Measurements from ENCODE around the gene ELANE.

Gene ELANE

GRCh38 chr19:805600-806550, 46.2 kb upstream of the ELANE start:
- no peak for TF ChIP-seq CTCF (IDR thresholded peaks at IDR 0.05; ENCODE audit: control insufficient read depth, extremely low read depth, insufficient read depth)

GRCh38 chr19:806815-807421, 45.2 kb upstream of the ELANE start:
- TF ChIP-seq CTCF (IDR thresholded peaks at IDR 0.05; ENCODE audit: control insufficient read depth, extremely low read depth, insufficient read depth) = no peak
- H3K4me3 ChIP-seq (ENCODE audit: low read depth, low read length) = no peak overlapping the region
- DNase-seq (ENCODE audit: low read depth) = no peak

More at GRCh38 chr19:805600-806550, 46.2 kb upstream of the ELANE start:
- DNase-seq (ENCODE audit: low read depth) = no peak
- H3K4me3 ChIP-seq (ENCODE audit: low read depth, low read length) = no peak overlapping the region

GRCh38 chr19:807627-808422, 44.3 kb upstream of the ELANE start:
- no peak for DNase-seq (ENCODE audit: low read depth)
- TF ChIP-seq CTCF (IDR thresholded peaks at IDR 0.05; ENCODE audit: control insufficient read depth, extremely low read depth, insufficient read depth) = no peak
- H3K4me3 ChIP-seq (ENCODE audit: low read depth, low read length) = no peak overlapping the region

- no peak overlapping the region for H3K4me3 ChIP-seq (ENCODE audit: low read depth, low read length)
- TF ChIP-seq CTCF (IDR thresholded peaks at IDR 0.05; ENCODE audit: control insufficient read depth, extremely low read depth, insufficient read depth) = no peak
- DNase-seq (ENCODE audit: low read depth) = no peak
These were observed 43.7 kb upstream of the ELANE start for GRCh38 chr19:808423-808775.

DNA sequence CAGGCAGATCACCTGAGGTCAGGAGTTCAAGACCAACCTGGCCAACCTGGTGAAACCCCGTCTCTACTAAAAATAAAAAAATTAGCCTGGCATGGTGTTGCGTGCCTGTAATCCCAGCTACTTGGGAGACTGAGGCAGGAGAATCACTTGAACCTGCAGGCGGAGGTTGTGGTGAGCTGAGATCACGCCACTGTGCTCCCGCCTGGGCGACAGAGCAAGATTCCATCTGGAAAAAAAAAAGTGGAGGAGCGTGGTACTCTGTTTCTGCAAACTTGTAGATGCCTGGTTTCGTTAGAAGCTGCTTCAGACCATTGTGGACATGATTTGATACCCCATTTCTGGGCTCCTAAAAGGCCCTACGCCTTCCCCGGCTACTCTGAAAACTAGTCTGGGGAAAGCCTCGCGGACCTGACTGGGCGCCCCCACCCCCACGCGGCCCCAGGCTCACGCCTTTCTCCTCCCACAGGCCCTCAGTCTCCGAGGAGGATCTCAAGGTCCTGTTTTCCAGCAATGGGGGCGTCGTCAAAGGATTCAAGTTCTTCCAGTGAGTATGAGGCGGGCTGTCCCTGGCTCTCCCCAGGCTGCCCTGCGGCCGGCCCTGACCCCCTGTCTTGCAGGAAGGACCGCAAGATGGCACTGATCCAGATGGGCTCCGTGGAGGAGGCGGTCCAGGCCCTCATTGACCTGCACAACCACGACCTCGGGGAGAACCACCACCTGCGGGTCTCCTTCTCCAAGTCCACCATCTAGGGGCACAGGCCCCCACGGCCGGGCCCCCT, 41.8 kb upstream of the ELANE start:
- no peak overlapping the region for H3K4me3 ChIP-seq (ENCODE audit: low read depth, low read length)
- no peak for TF ChIP-seq CTCF (IDR thresholded peaks at IDR 0.05; ENCODE audit: control insufficient read depth, extremely low read depth, insufficient read depth)
- no peak for DNase-seq (ENCODE audit: low read depth)

DNA sequence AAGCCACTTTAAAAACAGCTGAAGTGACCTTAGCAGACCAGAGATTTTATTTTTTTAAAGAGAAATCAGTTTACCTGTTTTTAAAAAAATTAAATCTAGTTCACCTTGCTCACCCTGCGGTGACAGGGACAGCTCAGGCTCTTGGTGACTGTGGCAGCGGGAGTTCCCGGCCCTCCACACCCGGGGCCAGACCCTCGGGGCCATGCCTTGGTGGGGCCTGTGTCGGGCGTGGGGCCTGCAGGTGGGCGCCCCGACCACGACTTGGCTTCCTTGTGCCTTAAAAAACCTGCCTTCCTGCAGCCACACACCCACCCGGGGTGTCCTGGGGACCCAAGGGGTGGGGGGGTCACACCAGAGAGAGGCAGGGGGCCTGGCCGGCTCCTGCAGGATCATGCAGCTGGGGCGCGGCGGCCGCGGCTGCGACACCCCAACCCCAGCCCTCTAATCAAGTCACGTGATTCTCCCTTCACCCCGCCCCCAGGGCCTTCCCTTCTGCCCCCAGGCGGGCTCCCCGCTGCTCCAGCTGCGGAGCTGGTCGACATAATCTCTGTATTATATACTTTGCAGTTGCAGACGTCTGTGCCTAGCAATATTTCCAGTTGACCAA, 41.1 kb upstream of the ELANE start:
- no peak overlapping the region for H3K4me3 ChIP-seq (ENCODE audit: low read depth, low read length)
- DNase-seq (ENCODE audit: low read depth) = no peak
- TF ChIP-seq CTCF (IDR thresholded peaks at IDR 0.05; ENCODE audit: control insufficient read depth, extremely low read depth, insufficient read depth) = no peak
